Testis (tissue), 3 donors: ENCODE measurements around the gene PDE10A. TPM values are rescaled to one million over a fixed set of nuclear protein-coding genes. Genes with fewer than 3 reads are reported as not detected.
"Not testable (repeated sequence)": the region's sequence is repeated elsewhere in the genome, so short reads cannot be mapped to it uniquely, and the experiment has no call there.

Experiments
- DNase-seq: peaks from one replicate; pipeline ENCODE4 v3.0.0-alpha.2; 2019
- H3K27ac ChIP-seq, 2 donors: fragments of 200-600 bp; sonication (generic); one replicate each; pipeline ENCODE4 v1.5.1; 2019
- H3K27me3 ChIP-seq: fragments of 200-600 bp; sonication (generic); one replicate; pipeline ENCODE4 v1.5.1; 2019
- H3K36me3 ChIP-seq: fragments of 200-600 bp; sonication (generic); one replicate; pipeline ENCODE4 v1.5.1; 2017; ENCODE audit warnings: low read depth; ENCODE audit errors: missing control alignments
- H3K4me1 ChIP-seq: fragments of 200-600 bp; sonication (generic); one replicate; pipeline ENCODE4 v1.5.1; 2019
- H3K4me3 ChIP-seq, 2 donors: fragments of 200-600 bp; sonication (generic); one replicate each; pipeline ENCODE4 v1.5.1; 2017 to 2019
- H3K9me3 ChIP-seq: fragments of 200-600 bp; sonication (generic); one replicate; pipeline ENCODE4 v1.5.1; 2017
- POLR2A ChIP-seq: fragments of 450-650 bp; IDR thresholded peaks from one replicate; pipeline ENCODE4 v1.6.1; 2017; ENCODE audit warnings: antibody characterized with exemption, mild to moderate bottlenecking, moderate library complexity
- WGBS, 2 donors: methylation state at CpG; one replicate each; pipeline ENCODE4 v1.1.5; 2018; 5-methylcytosine and 5-hydroxymethylcytosine counted together
- intact Hi-C: fragments of 100-400 bp; cut with DNase I; formaldehyde crosslinking; loops from one replicate; pipeline ENCODE4 v1.15.1; 2023; ENCODE audit warnings: low total_unique reads
- polyA plus RNA-seq: library from polyadenylated mRNA; stranded (reverse); fragments of 350-450 nt; fragmentation: Illumina TruSeq; extraction: RNeasy Lipid Tissue Mini Kit (QIAGEN cat#74804); gene quantifications from one replicate; pipeline ENCODE4 v1.2.3, GENCODE V29; 2014; ENCODE audit warnings: low read depth, low replicate concordance; ENCODE audit not compliant: insufficient read depth
- total RNA-seq, 2 donors: library from RNA; depleted of rRNA; stranded (reverse); fragments of >200 nt; gene quantifications; one replicate each; pipeline ENCODE4 v1.2.3, GENCODE V29; 2016
- TF ChIP-seq, protein P1 (sequence below), 3 experiments: fragments of 450-650 bp in 2 of 3; fragments of 200-600 bp in 1 of 3; sonication (generic) in 1 of 3; IDR thresholded peaks; one replicate each; pipeline ENCODE4 v1.5.1; 2016 to 2019; ENCODE audit warnings: antibody characterized with exemption in 3 of 3, mild to moderate bottlenecking in 2 of 3, moderate library complexity in 1 of 3

The PDE10A gene
- total and polyA plus RNA-seq, 3 donors from 2014 or later = 15.5 to 22.0 (median 18.0) TPM

DNA sequence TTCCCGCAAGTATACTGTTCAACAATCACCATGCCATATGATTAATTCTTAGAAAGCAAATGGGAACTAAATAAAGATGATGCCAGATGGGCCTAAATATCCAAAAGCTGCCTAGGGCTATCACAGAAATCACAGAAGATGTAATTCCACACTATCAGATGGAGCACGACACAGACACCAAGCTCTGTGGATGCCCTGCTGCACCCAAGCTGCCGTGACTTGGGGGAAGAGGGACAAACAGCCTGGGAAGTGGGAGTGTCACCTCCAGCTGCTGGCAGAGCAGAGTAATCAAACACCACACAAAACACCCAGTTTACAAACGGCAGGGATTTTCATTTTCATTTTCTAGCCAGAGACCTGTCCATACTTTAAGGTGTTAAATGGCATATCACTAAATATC lies 35.7 kb downstream of the PDE10A start:
- Histone ChIP-seq H3K36me3 (no peaks in the 10 kb centered on the region), H3K9me3 (no peaks in the 10 kb centered on the region), H3K27ac (no peak overlapping the region), H3K27me3 (no peaks in the 10 kb centered on the region), H3K4me1 (no peaks in the 10 kb centered on the region), H3K4me3 (no peak overlapping the region)
- DNase-seq = no peak
- WGBS, 2 donors = 70 to 91% methylated on average over 4 of the region's 4 CpGs
- intact Hi-C loops = no loop called here
- TF ChIP-seq, protein P1, sequence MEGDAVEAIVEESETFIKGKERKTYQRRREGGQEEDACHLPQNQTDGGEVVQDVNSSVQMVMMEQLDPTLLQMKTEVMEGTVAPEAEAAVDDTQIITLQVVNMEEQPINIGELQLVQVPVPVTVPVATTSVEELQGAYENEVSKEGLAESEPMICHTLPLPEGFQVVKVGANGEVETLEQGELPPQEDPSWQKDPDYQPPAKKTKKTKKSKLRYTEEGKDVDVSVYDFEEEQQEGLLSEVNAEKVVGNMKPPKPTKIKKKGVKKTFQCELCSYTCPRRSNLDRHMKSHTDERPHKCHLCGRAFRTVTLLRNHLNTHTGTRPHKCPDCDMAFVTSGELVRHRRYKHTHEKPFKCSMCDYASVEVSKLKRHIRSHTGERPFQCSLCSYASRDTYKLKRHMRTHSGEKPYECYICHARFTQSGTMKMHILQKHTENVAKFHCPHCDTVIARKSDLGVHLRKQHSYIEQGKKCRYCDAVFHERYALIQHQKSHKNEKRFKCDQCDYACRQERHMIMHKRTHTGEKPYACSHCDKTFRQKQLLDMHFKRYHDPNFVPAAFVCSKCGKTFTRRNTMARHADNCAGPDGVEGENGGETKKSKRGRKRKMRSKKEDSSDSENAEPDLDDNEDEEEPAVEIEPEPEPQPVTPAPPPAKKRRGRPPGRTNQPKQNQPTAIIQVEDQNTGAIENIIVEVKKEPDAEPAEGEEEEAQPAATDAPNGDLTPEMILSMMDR (IDR thresholded peaks at IDR 0.05) = no peak
- no peak for TF ChIP-seq POLR2A

DNA sequence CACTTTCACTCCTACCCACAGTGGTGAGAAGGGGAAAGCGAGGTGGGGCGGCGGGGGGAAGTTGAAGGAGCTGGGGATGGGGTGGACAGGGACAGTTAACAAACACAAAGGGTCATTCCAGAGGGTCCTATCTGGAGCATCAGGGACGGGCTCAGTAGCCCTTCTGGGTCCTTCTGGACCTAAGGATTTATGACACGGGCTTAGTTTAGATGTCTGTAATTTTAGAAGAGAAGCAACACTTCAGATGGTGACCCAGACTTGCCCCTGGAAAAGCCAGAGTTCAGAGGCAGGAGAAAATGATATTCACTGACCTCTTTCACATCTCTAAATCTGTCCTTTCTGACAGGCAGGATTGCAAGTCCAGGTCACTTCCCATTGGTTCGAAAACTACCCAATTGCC lies 36.3 kb downstream of the PDE10A start:
- Histone ChIP-seq H3K4me1 (no peaks in the 10 kb centered on the region), H3K27ac (no peak overlapping the region), H3K27me3 (no peaks in the 10 kb centered on the region), H3K4me3 (no peak overlapping the region), H3K36me3 (no peaks in the 10 kb centered on the region), H3K9me3 (no peaks in the 10 kb centered on the region)
- intact Hi-C loops = no loop called here
- DNase-seq = no peak
- WGBS, 2 donors = 67 to 80% methylated on average over 6 of the region's 6 CpGs
- no peak for TF ChIP-seq POLR2A
- TF ChIP-seq, protein P1 (IDR thresholded peaks at IDR 0.05) = no peak

DNA sequence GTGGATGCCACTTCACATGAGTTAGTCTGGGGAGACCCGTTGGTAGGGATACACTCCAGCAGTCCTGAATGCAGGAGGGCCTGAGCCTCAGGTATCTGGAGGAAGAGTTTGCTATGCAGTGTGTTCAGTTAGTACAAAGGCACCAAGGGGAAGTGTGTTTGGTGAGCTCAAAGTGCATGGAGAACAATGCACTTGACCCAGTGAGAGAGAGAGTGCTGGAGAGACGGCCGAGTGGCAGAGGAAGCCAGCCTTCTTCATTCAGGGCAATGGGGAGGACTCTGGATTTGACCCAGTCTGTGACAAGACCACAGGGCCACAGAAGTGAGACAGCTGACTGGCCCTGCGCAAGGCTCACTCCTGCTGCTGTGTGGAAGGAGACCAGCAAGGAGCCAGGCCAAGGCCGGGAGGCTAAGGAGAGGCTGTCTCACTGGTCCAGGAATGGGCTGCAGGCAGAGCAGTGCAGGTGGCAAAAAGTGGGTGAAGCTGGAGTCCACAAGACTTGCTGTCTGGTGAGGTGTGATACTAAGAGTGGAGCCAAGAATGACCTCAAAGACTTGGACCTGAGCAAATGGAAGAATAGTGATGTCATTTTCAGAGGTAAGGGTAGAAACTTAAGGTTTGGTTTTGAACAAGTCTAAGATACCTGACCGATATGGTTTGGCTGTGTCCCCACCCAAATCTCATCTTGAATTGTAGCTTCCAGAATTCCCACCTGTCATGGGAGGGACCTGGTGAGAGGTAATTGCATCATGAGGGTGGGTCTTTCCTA lies 38.0 kb downstream of the PDE10A start:
- H3K27ac ChIP-seq = no peak overlapping the region
- TF ChIP-seq POLR2A = no peak
- TF ChIP-seq, protein P1 (IDR thresholded peaks at IDR 0.05) = no peak
- no peak for DNase-seq
- H3K9me3 ChIP-seq = no peaks in the 10 kb centered on the region
- no peak overlapping the region for H3K4me3 ChIP-seq
- no peaks in the 10 kb centered on the region for H3K27me3 ChIP-seq
- intact Hi-C loops = no loop called here
- WGBS, 2 donors = 95 to 99% methylated on average over 4 to 6 of the region's 6 CpGs
- H3K36me3 ChIP-seq = no peaks in the 10 kb centered on the region
- no peaks in the 10 kb centered on the region for H3K4me1 ChIP-seq

DNA sequence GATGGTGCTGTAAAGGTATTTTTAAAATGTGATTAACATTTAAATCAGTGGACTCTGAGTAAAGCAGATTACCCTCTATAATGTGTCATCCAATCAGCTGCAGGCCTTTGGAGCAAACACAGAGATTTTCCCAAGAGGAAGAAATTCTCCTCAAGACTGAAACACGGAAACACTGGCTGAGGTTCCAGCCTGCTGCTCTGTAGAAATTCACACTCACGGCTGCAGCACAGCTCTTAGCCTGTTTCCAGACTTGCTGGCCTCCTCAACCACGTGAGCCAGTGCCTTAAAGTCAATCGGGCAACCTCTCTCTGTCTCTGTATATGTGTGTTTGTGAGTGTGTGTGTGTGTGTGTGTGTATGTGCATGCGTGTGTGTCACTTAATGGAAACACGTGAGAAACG lies 41.1 kb downstream of the PDE10A start:
- Histone ChIP-seq H3K9me3 (no peaks in the 10 kb centered on the region), H3K27me3 (no peaks in the 10 kb centered on the region), H3K4me3 (no peak overlapping the region), H3K27ac (no peak overlapping the region), H3K4me1 (no peaks in the 10 kb centered on the region), H3K36me3 (no peaks in the 10 kb centered on the region)
- TF ChIP-seq POLR2A = no peak
- TF ChIP-seq, protein P1 (IDR thresholded peaks at IDR 0.05) = no peak
- no peak for DNase-seq
- intact Hi-C loops = no loop called here
- 81 to 82% methylated on average over 7 of the region's 7 CpGs for WGBS, 2 donors

DNA sequence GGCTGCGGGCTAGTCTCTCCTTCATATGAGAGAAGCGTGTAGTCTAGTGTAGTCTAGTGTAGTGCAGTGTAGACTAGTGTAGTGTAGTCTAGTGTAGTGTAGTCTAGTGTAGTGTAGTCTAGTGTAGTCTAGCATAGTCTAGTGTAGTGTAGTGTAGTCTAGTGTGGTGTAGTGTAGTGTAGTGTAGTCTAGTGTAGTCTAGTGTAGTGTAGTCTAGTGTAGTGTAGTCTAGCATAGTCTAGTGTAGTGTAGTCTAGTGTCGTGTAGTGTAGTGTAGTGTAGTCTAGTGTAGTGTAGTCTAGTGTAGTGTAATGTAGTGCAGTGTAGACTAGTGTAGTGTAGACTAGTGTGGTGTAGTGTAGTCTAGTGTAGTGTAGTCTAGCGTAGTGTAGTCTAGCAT lies 44.1 kb downstream of the PDE10A start:
- intact Hi-C loops = not testable (repeated sequence)
- WGBS, 2 donors = 95 to 98% methylated on average over 4 of the region's 4 CpGs

More for the DNA sequence above, 44.1 kb downstream of the PDE10A start:
- H3K27me3 ChIP-seq, H3K9me3 ChIP-seq, H3K27ac ChIP-seq, DNase-seq, H3K36me3 ChIP-seq, H3K4me3 ChIP-seq, H3K4me1 ChIP-seq: not testable (repeated sequence)
